GM19372 (cell line): ENCODE results near the gene VGLL4.
A peak's percentile ranks its signal among the peaks of the same experiment; 100 is the strongest.
"Not testable (repeated sequence)": the region's sequence is repeated elsewhere in the genome, so short reads cannot be mapped to it uniquely, and the experiment has no call there.

ENCODE experiments used
- ATAC-seq: cut with Tn5 transposase; IDR thresholded peaks from one replicate; pipeline ENCODE4 v1.9.1; 2021; ENCODE audit warnings: mild to moderate bottlenecking, low read depth, moderate library complexity; ENCODE audit not compliant: unreplicated experiment

The VGLL4 gene, protein sequence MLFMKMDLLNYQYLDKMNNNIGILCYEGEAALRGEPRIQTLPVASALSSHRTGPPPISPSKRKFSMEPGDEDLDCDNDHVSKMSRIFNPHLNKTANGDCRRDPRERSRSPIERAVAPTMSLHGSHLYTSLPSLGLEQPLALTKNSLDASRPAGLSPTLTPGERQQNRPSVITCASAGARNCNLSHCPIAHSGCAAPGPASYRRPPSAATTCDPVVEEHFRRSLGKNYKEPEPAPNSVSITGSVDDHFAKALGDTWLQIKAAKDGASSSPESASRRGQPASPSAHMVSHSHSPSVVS

DNA sequence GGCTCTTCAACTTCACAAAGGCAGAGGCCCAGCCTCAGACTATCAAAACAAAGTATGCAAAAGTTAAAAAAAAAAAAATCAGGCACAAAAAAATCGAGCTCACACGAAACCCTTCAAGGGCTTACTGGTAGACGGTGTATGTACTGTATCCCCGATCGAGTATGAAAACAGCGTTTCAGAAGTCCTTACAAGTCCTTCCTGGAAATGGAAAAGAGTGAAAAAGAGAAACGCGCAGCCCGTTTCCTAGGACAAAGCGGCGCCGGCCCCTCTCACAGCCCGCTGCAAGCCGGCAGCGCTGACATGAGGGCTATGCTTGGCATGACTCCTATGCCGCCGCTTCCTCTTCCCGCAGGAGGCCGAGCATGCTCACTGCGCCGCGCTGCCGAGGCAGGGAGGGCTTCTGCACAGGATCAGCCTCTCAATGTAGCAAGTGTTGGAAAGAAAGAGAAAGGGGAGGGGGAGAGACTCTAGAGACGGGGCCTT is at the start of gene VGLL4:
Gene VGLL4, minus strand, starts transcription at position 311 of the 483 bp plus-strand sequence. CDS start 397 bp downstream, outside the sequence.
- ATAC-seq, result peak; percentile 60

DNA sequence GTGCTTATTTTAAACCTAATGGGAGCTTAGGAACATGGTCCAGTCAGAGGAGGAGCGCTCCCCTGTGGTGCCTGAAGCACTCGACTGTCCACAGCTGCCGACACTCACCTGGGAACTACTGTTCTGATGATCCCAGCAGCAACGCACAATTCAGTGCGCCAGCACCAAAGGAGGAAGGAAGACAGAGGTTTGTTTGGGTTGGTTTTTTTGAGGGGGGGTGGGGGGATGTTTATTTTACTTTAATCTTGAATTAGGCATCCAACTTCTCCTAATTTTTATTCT is 48.8 kb upstream of the VGLL4 start:
- no peak for ATAC-seq

GRCh38 chr3:11691767-11692531 is 48.2 kb upstream of the VGLL4 start:
- ATAC-seq, result no peak

DNA sequence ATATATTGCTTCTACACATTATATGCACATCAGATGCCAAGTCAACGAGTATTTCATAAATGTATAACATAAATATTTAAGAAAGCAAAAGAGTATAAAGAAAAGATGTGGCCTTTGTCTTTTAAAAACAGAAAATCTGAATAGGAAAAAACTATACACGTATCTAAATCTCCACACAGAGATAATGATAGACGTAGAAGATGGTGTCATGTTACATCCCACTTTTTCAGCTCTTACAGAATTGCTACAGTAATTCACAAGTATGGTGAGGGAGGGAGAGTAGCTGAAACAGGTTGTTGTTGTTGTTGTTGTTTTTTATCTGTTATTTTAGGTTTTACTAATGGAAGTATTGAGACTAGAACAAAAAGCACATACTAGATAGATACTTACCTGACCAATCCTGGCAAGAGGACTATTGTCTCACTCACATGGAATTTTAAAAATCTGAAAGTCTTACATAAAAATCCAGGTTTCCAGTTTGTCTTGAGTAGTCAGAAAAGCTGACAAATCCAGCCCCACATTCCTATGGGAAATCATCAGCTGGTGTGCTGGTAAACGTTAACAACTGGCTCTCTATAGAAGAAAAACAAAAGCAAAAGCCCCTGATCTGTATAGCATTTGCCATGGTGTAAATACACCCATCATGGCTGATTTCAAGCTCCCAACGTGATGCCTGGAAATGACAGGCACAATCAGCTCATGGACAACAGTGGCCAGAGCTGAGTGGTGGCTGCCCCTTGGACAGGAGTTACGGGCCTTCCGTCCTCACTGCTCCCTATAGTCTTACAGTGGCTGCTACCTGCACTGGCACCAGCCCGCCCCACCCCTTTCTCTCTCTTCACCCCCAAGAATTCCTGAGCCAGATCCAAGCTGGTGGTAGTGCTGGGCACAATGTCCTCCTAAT is 47.4 kb upstream of the VGLL4 start:
- ATAC-seq, result no peak

DNA sequence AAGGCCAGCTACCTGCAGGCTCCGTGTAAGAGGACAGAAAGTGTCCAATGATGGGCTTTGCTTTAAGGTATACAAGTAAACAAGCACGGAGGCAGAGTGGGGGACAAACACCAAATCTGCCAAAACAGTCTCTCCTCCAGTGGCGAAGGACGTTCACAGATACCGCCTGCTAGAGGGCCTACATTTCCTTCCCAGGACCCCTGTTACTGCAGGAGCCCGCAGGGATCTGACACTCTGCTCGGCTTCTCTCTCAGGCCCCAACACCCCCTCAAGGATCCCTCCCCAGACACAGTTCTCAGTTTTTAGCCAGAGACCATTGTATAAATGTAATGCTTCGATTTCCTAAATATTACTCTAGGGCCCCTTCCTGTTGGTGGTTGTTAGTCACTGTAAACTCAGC is 46.0 kb upstream of the VGLL4 start:
- ATAC-seq, result no peak

- ATAC-seq, result not testable (repeated sequence)
Measured at GRCh38 chr3:11684980-11685379, 41.3 kb upstream of the VGLL4 start.

DNA sequence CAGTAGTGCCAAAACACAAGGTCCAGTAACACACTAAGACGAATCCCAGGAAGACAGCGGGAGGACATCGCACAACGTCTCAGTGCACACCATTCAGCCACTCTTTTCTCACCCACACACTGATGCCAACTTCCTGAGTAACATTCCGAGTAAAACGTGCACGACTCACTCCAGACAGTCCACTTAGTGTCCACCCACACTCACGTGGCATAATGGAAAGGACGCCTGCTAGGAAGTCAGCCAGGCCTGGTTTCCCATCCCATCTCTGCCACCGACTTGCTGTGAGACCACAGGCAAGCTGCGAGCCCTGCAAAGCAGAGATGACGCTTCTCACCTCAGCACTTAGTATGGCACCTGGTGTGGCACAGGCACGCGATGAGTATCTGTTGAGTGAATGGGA is 36.8 kb upstream of the VGLL4 start:
- ATAC-seq, result no peak

DNA sequence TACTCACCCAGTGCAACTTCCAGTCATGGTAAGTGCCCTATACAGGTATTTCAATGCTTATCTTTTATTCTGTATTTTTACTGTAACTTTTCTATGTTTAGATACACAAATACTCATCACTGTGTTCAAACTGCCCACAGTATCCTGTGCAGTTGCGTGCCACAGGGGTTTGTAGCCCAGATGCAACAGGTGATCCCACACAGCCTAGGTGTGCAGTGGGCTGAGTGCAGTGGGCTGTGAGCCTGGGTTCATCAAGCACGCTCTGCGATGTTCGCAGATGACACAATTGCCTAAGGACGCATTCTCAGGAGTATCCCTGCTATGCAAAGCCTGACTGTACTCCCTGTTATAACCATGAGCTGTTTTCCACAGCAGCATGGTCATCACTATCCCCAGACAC is 36.2 kb upstream of the VGLL4 start:
- ATAC-seq, result no peak

GRCh38 chr3:11672363-11672762 is 28.6 kb upstream of the VGLL4 start:
- ATAC-seq, result no peak

DNA sequence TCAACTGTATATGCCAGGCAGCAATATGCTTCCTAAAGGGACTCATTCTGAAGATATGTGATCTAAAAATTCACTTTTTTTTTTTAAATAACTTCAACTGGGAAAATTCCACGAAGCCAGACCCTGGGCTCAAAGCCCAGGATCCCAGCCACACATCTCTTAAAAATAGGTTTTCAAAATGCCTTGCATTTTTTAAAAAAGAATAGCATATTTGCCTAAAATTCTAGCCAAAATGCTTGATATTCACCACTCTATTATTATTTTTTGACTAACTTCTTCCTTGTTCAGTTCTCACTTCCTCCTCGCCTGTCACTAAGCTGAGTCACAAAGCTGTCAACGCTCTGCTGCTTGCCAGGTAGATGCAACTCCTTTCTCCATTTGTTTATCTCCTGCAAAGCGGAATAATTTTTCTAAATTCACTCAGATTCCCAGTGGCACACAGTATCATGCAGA is 28.0 kb upstream of the VGLL4 start:
- ATAC-seq, result no peak

- no peak for ATAC-seq
Measured at GRCh38 chr3:11668243-11669235, 24.8 kb upstream of the VGLL4 start.

DNA sequence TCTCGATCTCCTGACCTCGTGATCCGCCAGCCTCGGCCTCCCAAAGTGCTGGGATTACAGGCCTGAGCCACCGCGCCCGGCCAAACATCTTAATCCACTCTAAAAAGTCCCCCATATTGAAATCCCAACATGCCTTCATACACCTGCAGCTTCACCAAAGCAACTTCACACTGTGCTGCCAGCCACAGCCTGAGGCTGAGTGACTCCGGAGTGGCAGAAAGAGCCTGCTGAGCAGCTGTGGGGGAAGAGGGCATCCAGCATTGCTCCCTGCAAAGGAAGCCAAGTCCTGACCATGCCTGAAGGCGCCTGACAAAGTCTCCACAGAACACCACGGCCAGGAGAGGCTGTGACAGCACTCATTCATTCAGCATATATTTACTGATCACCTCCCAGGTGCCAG is 21.6 kb upstream of the VGLL4 start:
- no peak for ATAC-seq

DNA sequence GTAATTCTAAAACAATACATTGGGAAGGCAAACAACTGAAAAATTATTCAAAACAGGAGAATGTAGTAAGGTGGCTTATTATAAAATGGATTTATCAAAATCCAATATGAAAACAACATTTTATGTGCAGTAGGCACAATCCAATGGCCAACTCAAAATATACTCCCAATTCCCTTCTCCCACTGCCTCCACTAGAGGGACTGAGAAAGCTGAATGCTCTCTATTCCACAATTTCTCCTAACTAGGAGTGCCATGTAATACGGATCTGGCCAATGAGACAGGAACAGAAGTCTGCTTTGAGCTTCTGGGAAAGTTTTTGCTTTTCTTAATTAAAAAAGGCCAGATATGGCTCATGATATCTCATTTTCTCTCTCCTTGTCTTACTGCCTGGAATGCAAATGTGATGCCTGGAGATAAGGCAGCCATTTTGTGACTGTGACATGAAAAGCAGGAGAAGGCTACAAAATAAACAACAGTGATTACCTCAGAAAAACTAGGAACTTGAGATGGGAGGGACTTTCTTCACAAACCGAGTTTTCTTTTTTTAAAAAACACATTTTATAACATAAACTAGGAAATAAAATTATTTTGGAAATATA is 18.8 kb upstream of the VGLL4 start:
- no peak for ATAC-seq

DNA sequence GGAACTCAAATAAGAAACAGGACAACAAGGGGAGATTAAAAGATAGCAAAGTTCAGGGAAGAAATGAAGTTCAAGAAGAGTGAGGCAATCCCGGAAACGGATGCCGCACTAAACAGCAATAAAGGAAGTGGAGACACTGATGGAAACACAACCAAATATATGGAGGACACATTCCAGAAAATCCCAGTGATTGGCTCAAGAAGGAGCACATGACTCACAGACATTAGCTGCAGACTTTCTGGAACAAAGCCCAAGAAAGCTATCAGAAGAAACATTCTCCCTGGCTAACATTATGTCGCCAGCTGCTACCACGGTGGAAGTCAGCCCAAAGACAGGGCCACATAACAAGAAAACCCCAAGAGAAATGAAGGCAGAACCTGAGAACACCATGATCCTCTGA is 18.1 kb upstream of the VGLL4 start:
- no peak for ATAC-seq

DNA sequence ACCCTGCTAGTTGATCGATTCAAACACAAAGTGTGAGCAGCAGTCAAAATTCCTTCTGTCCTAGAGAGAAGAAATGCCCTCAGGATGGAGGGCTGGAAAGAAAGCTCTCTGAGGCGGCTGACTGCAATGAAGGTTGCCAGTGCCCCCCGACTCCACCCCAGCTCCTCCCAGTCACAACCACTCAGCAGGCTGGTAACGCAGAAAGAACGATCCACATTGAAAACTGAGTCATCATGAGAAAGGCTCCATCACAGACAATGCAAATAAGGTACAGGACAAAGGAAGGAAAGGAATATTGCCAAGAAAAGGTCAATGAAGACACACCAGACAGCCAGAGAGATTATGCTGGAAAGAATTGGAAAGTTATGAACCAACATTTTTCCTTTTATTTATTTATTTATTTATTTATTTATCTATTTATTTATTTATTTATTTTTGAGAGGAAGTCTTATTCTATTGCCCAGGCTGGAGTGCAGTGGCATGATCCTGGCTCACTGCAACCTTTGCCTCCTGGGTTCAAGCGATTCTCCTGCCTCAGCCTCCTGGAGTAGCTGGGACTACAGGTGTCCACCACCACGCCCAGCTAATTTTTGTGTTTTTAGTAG is 17.4 kb upstream of the VGLL4 start:
- ATAC-seq, result no peak

GRCh38 chr3:11660242-11660641 is 16.5 kb upstream of the VGLL4 start:
- no peak for ATAC-seq

GRCh38 chr3:11658180-11658579 is 14.5 kb upstream of the VGLL4 start:
- no peak for ATAC-seq

- no peak for ATAC-seq
Measured at GRCh38 chr3:11655196-11655928, 11.6 kb upstream of the VGLL4 start.
